K562 (cell line): Measurements from ENCODE around the gene TEAD3.

Source experiments
- EP300 ChIP-seq: IDR thresholded peaks from 2 replicates; pipeline ENCODE4 v1.6.1; 2012; ENCODE audit warnings: low read length, improper control_type of control experiment
- NONO ChIP-seq, 2 experiments: fragments of 200-400 bp in 1 of 2; fragments of 450-650 bp in 1 of 2; formaldehyde crosslinking in 1 of 2; IDR thresholded peaks; 2 replicates each; pipeline ENCODE4 v1.6.1; 2017; ENCODE audit warnings: low read depth in 2 of 2, mild to moderate bottlenecking in 2 of 2, moderate library complexity in 2 of 2, low read length in 1 of 2

- TF ChIP-seq NONO (IDR thresholded peaks at IDR 0.05; ENCODE audit: low read depth in 2 of 2, low read length in 1 of 2), result no peak
- TF ChIP-seq EP300, result no peak
Measured at GRCh38 chr6:35476004-35476403, 20.9 kb downstream of the TEAD3 start.
